GM12891 (cell line): ENCODE results near the gene PTPRN2.

ENCODE experiments used
- PAX5 ChIP-seq: IDR thresholded peaks from 2 replicates; pipeline ENCODE4 v1.6.1; 2011; ENCODE audit warnings: low read length, moderate library complexity, mild to moderate bottlenecking; ENCODE audit not compliant: insufficient read depth, severe bottlenecking
- POLR2A ChIP-seq: IDR thresholded peaks from 2 replicates; pipeline ENCODE4 v1.6.1; 2011; ENCODE audit warnings: low read depth, low read length, control low read depth
- POLR2AphosphoS5 ChIP-seq: IDR thresholded peaks from 2 replicates; pipeline ENCODE4 v1.6.1; 2011; ENCODE audit warnings: low read depth, low read length, control low read depth
- POU2F2 ChIP-seq: IDR thresholded peaks from 2 replicates; pipeline ENCODE4 v1.6.1; 2011; ENCODE audit warnings: low read depth, mild to moderate bottlenecking, control low read depth, low read length, moderate library complexity
- SPI1 ChIP-seq: IDR thresholded peaks from 2 replicates; pipeline ENCODE4 v1.6.1; 2011; ENCODE audit warnings: low read depth, low read length, control low read depth

DNA sequence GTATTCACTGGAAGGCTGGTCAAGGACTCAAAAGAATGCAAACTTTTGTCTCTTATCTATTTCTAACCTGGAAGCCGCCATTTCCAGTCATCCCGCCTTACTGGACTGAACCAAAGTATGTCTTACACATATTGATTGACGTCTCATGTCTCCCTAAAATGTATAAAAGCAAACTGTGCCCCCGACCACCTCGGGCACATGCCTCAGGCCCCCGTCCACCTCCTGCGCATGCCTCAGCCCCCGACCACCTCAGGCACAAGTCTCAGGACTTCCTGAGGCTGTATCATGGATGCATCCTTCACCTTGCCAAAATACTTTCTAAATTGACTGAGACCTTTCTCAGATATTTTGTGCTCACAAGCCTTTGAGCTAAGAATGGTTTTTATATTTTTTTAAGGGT is 148.6 kb downstream of the PTPRN2 start:
- TF ChIP-seq POLR2A (no peak), POU2F2 (no peak), PAX5 (no peak), POLR2AphosphoS5 (no peak), SPI1 (no peak)
